Ammon's horn (tissue), 1 donor: ENCODE measurements around the gene VPS54.

ENCODE experiments used
- DNase-seq: peaks from one replicate; pipeline ENCODE4 v3.0.0-alpha.2; 2016; ENCODE audit warnings: low spot score

The VPS54 gene

GRCh38 chr2:63842149-63843061 is 176.8 kb downstream of the VPS54 start:
- DNase-seq, result peak; percentile 40
